HG03039 (cell line): ENCODE data around the gene KIAA1328.

Experiments used
- ATAC-seq: cut with Tn5 transposase; IDR thresholded peaks from one replicate; pipeline ENCODE4 v1.9.1; 2021; ENCODE audit warnings: mild to moderate bottlenecking, moderate library complexity; ENCODE audit not compliant: unreplicated experiment

The KIAA1328 gene

DNA sequence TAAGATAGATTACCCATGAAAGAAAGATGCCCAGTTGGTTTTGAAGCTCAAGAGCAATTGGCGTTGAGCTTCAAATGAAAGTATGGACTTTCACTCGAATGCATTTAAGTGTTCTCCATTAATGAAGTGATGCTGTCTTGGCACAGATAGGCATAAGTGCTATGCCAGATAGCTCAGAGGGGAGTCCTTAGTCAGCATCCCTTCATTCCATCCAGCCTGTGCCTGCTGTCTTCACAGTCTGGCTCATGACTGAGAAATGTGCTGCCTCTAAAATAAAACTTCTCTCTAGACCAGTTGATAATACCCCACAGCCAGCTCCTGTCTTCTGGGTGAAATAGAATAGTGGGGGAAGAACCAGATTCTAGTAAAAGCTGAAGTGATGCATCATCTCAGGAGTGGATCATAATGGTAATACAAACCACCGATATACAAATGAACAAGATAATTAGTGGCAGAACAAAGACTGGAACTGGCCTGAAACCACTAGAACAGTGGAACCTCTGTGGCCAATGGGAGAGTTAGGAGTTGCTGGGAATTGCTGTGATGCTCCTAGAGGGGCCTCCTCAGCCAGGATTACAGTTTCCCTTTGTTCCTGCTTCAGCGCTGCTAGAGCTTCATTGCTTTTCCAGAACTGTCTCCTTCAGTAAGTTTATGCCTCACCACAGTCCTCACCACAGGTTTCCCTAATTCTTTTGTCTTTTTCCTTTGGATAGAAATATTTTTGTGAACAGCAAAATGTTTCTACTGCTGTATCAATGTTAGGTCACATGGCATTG lies 359.3 kb downstream of the KIAA1328 start:
- no peak for ATAC-seq

DNA sequence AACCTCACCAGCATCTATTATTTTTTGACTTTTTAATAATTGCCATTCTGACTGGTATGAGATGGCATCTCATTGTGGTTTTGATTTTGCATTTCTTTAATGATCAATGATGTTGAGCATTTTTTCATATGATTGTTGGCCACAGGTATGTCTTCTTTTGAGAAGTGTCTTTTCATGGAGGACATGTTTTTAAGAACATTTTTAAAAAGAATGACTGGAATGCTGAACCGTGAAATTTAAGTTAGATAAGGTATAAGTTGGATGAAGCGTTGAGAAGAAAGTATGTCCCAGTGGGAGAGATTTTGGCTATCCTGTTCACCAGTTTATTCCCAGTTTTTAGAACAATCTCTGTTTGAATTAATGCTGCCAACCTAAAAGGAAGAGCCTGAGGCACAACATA lies 370.8 kb downstream of the KIAA1328 start:
- no peak for ATAC-seq

DNA sequence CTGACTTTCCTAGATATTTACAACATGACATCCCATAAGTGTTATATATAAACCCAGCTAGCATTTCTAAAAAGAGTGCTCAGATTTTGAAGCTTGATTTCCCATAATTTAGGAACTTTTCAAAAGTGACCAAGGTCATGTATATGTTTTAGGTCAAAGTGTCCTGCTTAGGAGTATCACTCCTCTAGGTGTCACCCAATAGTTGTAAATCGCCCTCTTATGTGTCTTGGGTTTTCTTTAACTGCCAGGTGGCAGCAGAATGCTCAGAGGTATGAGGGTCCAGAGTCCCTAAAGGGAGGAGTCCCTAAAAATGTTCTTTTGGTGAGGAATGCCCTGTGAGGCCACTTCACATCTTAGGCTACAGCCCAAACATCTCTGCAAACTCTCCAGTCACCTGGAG lies 378.4 kb downstream of the KIAA1328 start:
- ATAC-seq, result no peak

DNA sequence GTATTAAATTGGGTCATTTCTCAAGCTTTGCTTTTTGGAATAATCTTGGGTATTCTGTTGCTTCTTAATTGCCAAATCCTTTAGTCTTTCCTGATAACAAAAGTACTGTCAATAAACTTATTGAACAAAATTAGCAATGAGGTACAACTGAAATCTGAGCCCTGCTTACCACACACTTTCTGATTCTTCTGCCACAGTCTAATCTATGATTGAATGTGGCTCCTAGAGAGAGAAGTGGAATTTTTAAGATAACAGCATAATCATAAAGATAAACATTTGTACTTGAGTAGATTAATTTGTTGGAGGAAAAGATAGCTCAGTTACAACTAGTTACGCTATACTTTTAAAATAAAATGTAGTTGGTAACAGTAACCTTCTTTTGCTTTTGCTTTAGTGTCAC lies 381.9 kb downstream of the KIAA1328 start:
- ATAC-seq, result no peak

DNA sequence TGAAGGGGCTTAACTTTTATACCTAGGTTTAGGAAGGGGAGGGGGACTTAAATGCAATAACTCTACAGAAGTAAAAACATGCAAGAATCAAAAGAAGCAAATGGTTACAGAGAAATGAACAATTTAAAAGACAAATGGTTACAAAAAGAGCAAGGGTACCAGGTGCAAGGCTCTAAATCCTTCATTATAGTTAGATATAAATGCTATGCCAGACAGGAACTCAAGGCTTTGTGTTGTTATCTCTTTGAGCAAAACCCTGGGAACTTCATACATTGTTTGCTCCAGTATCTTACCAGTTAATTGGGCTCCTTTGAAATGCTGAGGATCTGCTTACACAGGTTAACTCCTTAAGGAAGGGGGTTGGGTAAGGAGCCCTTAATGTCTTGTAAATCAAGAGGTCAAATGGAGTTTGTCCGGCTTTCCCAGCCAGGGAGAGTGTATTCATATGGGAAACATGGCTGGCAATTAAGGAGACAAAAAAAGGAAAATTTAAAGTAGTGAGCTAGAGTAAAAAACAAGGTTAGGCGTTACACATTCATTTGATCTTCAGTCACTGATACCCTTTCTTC lies 389.2 kb downstream of the KIAA1328 start:
- no peak for ATAC-seq

DNA sequence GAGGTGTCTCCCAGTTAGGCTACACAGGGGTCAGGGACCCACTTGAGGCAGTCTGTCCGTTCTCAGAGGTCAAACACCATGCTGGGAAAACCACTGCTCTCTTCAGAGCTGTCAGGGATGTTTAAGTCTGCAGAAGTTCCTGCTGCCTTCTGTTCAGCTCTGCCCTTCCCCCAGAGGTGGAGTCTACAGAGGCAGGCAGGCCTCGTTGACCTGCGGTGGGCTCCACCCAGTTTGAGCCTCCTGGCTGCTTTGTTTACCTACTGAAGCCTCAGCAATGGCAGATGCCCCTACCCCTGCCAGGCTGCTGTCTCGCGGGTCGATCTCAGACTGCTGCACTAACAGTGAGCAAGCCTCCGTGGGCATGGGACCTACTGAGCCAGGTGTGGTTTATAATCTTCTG lies 390.3 kb downstream of the KIAA1328 start:
- ATAC-seq, result no peak

DNA sequence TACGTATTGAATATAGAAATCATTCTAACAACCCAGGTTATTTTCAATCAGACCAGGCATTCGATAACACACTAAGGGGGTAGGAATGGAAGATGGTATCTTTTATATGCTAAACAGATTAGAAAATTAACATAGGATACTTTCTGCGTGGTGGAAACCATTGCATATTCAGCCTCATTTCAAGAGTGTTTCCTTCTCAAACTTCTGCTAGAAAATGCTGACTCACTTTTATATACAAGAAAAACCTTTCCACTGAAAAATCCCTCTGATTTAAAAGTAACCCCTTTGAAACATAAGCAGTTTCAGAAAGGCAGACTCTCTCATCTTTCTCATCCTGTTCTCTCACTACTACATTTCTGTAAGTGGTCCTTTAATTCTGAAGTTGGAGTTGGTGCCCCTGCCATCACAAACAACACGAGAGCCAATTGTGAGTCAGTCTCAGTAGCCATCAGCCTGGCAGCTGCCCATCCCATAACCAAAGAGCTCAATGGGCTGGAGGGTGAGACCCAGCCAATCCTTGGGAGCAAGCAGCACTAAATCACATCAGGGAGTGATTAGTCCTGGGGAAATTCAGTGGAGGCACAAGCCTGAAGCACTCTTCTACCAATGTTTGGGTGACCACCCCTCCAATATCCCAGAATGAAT lies 393.5 kb downstream of the KIAA1328 start:
- no peak for ATAC-seq

DNA sequence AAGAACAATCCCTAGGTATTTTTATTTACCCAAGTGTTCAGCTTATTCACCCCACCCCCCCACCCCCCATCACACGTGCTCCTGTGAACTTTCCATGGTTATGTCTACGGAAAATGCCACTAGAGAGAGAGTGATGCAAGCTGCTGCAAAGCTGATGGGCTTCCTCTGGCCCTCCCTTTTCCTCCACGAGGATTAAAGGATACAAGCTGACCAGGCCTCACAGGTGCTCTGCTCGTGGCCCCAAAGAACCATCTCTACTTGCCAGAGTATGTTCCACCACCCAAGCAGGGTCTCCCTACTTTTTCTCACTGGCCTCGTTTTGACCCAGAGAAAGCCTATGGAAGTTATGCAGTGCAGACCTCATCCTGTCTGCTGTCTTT lies 394.1 kb downstream of the KIAA1328 start:
- no peak for ATAC-seq

DNA sequence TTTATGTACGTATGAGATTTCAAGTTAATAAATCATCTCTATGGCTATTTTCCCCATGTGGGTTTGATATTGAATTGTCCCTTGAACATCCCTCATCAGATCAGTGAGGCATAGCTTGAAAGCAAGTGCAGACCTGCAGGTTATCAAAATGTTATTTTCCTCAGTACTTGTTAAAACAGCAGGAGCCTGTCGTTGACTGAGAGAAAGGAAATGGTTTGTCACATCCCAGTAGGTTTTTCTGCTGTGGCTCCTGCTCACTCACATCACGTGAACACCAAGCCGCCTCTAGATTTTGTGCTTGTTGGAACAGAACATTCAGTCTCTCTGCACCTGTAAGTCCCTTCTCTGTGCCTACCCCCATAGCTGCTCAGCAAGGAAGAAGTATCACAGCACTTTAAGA lies 396.4 kb downstream of the KIAA1328 start:
- no peak for ATAC-seq

DNA sequence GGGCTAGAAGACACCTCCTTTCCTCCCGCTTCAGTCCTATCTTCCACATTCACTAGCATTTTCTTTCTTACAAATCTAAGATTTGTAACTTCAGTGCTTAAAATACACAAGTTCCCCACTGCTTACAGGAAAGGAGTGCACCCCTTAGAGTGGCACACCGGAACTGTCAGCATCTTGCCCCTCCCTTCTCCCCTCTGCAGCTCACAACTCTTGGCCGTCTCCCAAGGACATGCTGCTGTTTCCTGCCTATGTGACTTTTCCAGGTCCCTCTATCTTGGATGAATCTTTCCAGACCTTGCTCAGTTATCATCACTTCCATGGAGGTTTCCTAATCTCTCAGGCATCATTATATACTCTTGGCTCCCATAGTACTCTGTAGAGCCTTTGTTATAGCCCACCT lies 401.8 kb downstream of the KIAA1328 start:
- no peak for ATAC-seq

DNA sequence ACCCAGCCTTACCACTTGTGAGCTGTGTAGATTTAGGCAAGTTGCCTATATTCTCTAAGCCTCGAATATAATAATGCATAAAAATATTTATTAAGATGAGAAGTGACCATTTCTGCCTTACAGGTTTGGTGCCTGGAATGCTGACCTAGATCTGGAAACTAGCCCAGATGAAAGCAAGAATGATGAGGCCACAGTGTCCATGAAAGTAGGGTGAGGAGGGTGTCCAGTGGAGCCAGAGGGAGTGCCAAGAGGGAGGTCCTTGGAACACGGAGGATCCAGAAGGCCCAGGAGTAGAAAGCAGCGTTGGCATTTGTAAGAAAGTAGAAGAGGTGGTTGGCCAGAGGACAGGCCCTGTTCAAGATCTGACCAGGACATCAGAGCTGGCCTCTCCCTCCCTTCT lies 402.3 kb downstream of the KIAA1328 start:
- no peak for ATAC-seq

DNA sequence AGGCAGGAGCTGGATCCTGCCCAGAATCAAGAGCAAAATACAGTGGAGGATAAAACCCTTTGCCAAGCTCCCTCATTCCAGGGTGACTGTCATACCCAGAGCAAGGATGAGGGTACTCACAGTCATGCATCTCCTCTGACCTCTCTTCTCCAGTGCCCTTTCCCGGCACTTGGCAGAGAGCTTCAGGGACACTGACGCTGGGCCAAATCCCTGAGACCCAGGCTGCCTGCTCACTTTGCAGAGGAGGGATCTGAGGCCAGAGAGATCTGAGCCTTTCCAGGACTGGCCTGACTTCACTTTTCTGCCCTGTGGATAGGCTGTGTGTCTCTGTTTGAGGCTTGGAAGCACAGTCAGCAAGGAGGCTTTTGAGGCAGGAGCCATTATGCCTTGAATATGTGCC lies 406.7 kb downstream of the KIAA1328 start:
- ATAC-seq, result no peak

DNA sequence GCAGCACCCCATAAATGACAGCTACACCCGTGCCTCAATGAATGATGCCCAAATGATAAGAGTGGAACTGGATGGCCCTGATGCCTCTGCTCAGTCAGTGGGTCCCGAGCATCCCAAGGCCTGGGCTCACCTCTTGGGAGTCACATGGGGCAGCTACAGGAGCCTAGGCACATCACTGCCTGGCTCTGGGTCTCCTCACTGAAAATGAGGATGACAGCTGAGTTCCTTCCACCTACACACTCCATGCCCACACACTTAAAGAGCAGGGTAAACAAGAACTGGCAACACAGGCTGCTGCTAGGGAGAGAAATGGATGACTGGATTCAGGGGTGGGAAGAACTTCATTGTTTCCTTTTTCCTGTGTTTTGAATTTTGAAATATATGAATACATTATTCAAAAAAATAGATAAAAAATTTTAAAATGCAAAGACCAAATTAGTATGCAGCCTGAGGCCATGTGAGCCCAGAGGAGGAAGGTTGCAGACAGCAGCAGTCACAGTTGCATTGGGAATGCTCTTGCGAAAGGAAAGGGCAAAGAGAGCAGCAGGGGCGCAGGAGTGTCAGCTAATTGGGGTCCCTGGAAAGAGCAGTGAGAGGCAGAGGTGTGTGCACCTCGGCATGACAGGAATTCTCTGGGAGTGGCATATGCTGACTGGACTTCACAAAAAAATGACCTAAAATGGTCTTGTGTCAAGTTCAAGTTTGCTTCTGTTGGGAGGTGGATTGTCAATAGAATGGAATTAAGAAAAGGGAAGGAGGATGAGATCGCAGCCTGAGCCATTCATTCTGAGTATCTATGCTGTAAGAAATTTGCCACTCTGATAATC lies 409.6 kb downstream of the KIAA1328 start:
- ATAC-seq, result no peak

DNA sequence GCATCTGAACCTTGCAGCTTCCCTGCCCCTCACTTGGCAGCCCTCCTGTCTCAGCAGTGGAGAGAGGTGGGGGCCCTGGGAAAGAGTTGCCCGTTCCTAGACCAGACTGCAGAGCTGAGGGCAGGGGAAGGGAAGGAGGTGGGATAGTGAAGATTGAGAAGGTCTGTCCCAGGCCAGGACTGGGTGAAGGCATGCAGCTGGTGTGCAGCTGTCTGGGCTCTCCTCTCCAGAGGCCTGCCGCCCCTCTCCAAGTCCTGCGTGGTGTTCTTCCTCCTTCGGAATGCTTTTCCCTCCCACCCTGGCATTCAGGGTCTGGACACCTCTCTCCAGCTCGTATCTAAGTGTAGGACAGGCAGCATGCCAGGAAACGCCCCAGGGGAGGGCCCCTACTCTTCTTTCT lies 413.2 kb downstream of the KIAA1328 start:
- no peak for ATAC-seq

DNA sequence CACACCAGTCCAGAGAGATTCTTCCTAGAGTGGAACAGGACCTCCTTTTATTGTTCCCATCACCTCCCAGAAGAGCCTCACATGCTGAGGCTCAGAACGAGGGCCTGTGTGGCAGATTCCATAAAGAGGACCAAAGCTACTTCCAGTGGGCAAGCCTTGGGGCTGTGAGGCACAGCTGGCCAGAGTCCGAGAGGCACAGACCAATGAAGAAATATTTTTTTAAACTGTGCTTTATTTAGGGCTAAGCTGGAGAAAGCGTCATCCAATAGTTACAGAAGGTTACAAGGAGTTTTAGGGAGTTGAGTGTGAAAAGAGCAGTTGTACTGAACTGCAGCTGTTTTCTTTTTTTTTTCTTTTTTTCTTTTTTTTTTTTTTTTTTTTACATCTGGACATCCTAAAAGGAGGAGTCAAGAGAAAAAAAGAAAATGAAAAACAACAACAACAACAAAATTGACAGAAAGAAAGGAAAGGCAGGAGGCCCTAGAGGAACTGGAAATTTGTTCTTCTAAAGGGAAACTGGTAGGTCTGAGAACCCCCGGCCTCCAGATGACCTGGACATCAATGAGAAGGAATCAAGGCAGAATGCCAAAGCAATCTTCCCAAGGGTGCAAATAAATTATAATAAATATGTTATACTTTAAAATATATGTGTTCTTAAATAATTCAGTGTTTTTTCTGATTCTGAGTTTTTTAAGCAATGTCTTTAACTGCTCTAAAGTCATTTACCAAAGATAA lies 414.1 kb downstream of the KIAA1328 start:
- no peak for ATAC-seq

DNA sequence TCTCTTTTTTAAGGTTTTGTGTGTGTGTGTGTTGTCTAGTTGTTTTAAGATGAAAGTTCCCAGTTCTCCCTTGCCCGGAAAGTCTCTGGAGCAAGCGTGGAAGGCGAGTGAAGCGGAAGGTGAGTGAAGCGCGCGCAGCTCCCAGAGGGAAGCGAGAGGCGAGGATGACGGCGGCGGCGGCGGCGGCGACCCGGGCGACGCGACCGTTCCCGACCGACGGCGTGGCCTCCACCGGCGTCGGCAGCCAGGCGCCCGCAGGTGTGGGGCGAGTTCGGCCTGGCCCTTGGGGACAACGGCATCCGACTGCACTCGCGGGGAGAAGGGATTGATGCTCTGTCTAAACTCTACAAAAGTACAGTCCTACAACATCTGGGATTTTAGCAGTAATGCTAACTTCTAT lies 414.8 kb downstream of the KIAA1328 start:
- no peak for ATAC-seq

DNA sequence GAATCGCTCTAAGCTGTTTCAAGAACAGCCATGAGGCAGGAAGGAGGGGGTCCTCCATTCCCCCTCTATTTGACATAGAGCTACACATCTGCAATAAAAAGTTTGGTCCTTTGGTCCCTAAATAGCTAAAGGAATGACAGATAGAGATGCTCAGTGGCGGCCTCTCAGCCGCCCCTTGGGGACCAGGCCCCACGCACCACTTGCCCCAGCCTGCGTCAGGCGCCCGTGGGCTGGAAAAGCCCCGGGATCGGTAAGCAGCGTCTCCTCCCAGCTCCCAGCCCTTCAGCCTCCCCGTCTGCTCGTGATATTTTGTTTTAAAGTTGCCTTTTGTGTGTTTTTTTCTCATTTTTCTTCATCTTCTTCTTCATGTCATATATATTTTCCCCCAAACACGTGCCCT lies 415.7 kb downstream of the KIAA1328 start:
- ATAC-seq, result no peak

DNA sequence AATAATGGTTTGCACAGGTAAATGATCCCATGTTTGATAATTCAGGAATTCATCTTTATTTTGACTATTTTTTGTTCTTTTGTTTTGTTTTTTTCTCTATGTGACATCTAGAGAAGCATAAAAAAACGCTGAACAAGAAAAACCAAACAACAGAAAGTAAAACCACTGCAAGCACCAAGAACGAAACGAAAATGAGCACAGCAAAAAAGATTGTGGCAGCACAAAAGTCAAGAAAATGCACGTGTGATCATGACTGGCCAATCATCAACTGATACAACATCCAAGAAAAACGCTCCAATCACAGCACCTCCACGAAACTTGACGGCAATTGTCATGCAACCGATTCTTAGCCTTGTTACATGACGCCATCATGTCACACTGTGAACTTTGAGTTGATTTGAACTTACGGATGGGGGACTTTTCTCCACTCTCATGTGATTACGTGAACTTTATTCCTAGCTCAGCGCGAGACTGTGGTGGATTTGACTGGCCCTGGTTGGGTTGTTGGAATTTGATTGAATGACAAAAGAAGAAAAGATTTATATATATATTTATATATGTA lies 417.9 kb downstream of the KIAA1328 start:
- ATAC-seq, result no peak

DNA sequence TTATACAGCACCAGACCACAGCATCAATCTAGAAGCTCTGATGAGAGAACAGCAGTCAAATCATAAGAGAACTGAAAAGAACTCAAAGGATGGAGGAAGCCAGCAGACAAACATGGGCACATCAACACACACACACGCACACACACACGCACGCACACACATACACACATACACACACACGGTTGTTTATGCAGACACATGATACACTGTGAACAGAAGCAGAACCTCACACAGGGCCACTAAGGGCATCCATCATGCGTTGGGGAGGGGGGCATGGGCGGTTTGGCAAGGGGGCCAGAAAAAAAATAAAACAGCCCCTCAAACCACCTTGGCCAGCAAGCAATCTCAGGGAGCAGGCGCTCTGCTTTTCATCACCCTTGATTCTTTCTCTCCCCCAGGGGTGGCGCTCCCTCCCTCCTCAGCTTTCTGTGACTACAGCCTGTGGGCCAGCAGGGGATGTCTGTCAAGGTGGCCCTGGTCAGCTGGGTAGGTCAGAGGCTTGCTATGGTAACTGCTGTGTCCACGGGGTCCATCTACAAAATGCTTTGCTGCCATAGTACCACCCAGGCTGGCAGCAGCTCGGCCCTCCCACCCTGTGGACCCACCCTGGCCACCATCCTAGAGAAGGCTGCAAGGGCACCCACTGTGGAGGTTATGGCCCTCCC lies 418.7 kb downstream of the KIAA1328 start:
- ATAC-seq, result no peak

DNA sequence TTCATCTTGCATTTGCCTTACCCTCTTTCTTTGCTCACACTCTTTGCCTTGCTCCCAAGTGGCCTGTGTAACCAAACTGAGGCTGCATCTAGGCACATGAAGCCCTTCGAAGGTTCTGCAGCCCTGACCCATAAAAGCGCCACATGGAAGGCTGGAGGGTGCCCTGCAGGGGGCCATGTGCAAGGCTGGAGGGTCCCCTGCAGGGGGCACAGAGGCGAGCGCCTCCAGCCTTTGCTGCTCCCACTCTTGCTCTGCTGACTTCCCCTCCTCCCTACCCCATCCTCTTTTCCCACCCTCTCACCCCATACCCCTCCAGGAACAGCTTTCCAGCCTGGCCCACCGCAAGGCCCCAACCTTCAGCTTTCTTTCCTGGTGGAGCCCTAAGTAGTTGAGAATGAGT lies 419.4 kb downstream of the KIAA1328 start:
- ATAC-seq, result no peak
